ENCODE data around the gene RBMS3. TPM values are rescaled to one million over a fixed set of nuclear protein-coding genes. Genes with fewer than 3 reads are reported as not detected.

RBMS3 gene
- total and polyA plus RNA-seq, 12 donors, result 8.7 to 90.1 (median 51.2) TPM

GRCh38 chr3:29493109-29493508, 212.2 kb downstream of the RBMS3 start:
- intact Hi-C loops (cut with DNase I), result no loop called here
- WGBS, 4 donors, result 88 to 95% (median 91%) methylated on average over 3 of the region's 3 CpGs
- H3K36me3 ChIP-seq (replicated peaks in 1 of 2), result no peaks in the 10 kb centered on the region
- H3K9me3 ChIP-seq (replicated peaks in 1 of 3), result no peaks in the 10 kb centered on the region
- H3K27ac ChIP-seq, result no peak overlapping the region
- no peak for TF ChIP-seq POLR2A (IDR thresholded peaks at IDR 0.05)
- TF ChIP-seq CTCF (IDR thresholded peaks at IDR 0.05), result no peak
- no peak overlapping the region for H3K4me3 ChIP-seq
- no peaks in the 10 kb centered on the region for H3K4me1 ChIP-seq (replicated peaks in 1 of 2)
- H3K27me3 ChIP-seq, result no peaks in the 10 kb centered on the region
- DNase-seq, result no peak

- TF ChIP-seq POLR2A (IDR thresholded peaks at IDR 0.05), result no peak
- no peak for TF ChIP-seq CTCF (IDR thresholded peaks at IDR 0.05)
- Histone ChIP-seq H3K27me3 (no peaks in the 10 kb centered on the region), H3K27ac (peak overlapping the region in 1 of 5 donors; percentile 13), H3K4me1 (replicated peaks in 1 of 2) (no peaks in the 10 kb centered on the region), H3K36me3 (replicated peaks in 1 of 2) (no peaks in the 10 kb centered on the region), H3K4me3 (no peak overlapping the region), H3K9me3 (replicated peaks in 1 of 3) (no peaks in the 10 kb centered on the region)
- DNase-seq, result no peak
- 72 to 82% (median 79%) methylated on average over 6 of the region's 6 CpGs for WGBS, 4 donors
- intact Hi-C loops (cut with DNase I), result no loop called here
Measured at GRCh38 chr3:29494305-29495036, 213.6 kb downstream of the RBMS3 start.

- H3K27me3 ChIP-seq, result no peaks in the 10 kb centered on the region
- H3K9me3 ChIP-seq (replicated peaks in 1 of 3), result no peaks in the 10 kb centered on the region
- no peak overlapping the region for H3K4me3 ChIP-seq
- intact Hi-C loops (cut with DNase I), result no loop called here
- TF ChIP-seq POLR2A (IDR thresholded peaks at IDR 0.05) (no peak), CTCF (IDR thresholded peaks at IDR 0.05) (no peak)
- H3K4me1 ChIP-seq (replicated peaks in 1 of 2), result no peaks in the 10 kb centered on the region
- no peak overlapping the region for H3K27ac ChIP-seq
- H3K36me3 ChIP-seq (replicated peaks in 1 of 2), result no peaks in the 10 kb centered on the region
- 90 to 93% (median 91%) methylated on average over 5 of the region's 5 CpGs for WGBS, 4 donors
- DNase-seq, result no peak
Measured at GRCh38 chr3:29497282-29497681, 216.4 kb downstream of the RBMS3 start.

GRCh38 chr3:29502771-29503170, 221.9 kb downstream of the RBMS3 start:
- TF ChIP-seq CTCF (IDR thresholded peaks at IDR 0.05), result no peak
- no peak for TF ChIP-seq POLR2A (IDR thresholded peaks at IDR 0.05)
- no peak for DNase-seq
- H3K4me3 ChIP-seq, result no peak overlapping the region
- H3K27me3 ChIP-seq, result no peaks in the 10 kb centered on the region
- 76 to 85% (median 78%) methylated on average over 2 of the region's 2 CpGs for WGBS, 4 donors
- no peaks in the 10 kb centered on the region for H3K4me1 ChIP-seq (replicated peaks in 1 of 2)
- intact Hi-C loops (cut with DNase I), result no loop called here
- H3K27ac ChIP-seq, result no peak overlapping the region
- H3K9me3 ChIP-seq (replicated peaks in 1 of 3), result no peaks in the 10 kb centered on the region
- H3K36me3 ChIP-seq (replicated peaks in 1 of 2), result no peaks in the 10 kb centered on the region
